PFSK-1 (cell line): ENCODE results near the gene GPR158.

Source experiments
- FOXP2 ChIP-seq: optimal IDR thresholded peaks from 2 replicates; pipeline ENCODE3; 2011; ENCODE audit warnings: borderline replicate concordance, control low read depth, inconsistent platforms; ENCODE audit not compliant: insufficient read depth; ENCODE audit errors: extremely low read length, extremely low read depth
- POLR2AphosphoS5 ChIP-seq: IDR thresholded peaks from 2 replicates; pipeline ENCODE4 v1.6.1; 2012; ENCODE audit warnings: low read depth, mild to moderate bottlenecking, control low read depth, low read length, moderate library complexity
- SIN3A ChIP-seq: IDR thresholded peaks from 2 replicates; pipeline ENCODE4 v1.6.1; 2012; ENCODE audit warnings: mild to moderate bottlenecking, low read length, moderate library complexity, borderline replicate concordance; ENCODE audit not compliant: insufficient read depth
- TAF1 ChIP-seq: IDR thresholded peaks from 2 replicates; pipeline ENCODE4 v1.6.1; 2012; ENCODE audit warnings: low read length, control low read depth, borderline replicate concordance; ENCODE audit not compliant: insufficient read depth
- TF ChIP-seq, protein P1 (sequence below), 2 experiments: IDR thresholded peaks; 2 replicates each; pipeline versions ENCODE4 v1.6.1 to v1.8.0; 2011 to 2012; ENCODE audit warnings: low read depth in 2 of 2, low read length in 2 of 2, control low read depth in 1 of 2, inconsistent platforms in 1 of 2, mild to moderate bottlenecking in 1 of 2, moderate library complexity in 1 of 2; ENCODE audit not compliant: insufficient read depth in 1 of 2

The GPR158 gene

DNA sequence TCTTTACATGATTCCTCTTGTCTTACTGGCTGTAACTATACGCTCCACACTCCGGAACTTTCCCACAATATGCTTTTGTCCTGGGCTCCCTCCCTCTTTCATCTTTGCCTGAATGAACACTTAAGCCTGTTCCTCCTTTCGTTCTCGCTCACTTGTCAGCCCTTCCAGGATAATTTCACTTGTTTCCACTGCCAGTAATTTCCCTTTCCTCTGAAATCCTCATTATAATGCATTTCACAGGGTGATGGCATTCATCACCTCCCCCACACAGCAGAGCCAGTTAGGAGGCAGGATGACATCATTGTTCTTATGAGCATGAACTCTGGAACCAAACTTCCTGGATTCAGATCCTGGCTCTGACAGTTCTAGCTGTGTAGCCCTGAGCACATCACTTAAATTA, 372.6 kb downstream of the GPR158 start:
- TF ChIP-seq SIN3A, result 0 out of 2 replicates have a peak, but pooled peaks have one; percentile 43
- TF ChIP-seq TAF1, result no peak
- TF ChIP-seq POLR2AphosphoS5, result no peak; the same call in 1 of the 2 replicates
- TF ChIP-seq, protein P1, sequence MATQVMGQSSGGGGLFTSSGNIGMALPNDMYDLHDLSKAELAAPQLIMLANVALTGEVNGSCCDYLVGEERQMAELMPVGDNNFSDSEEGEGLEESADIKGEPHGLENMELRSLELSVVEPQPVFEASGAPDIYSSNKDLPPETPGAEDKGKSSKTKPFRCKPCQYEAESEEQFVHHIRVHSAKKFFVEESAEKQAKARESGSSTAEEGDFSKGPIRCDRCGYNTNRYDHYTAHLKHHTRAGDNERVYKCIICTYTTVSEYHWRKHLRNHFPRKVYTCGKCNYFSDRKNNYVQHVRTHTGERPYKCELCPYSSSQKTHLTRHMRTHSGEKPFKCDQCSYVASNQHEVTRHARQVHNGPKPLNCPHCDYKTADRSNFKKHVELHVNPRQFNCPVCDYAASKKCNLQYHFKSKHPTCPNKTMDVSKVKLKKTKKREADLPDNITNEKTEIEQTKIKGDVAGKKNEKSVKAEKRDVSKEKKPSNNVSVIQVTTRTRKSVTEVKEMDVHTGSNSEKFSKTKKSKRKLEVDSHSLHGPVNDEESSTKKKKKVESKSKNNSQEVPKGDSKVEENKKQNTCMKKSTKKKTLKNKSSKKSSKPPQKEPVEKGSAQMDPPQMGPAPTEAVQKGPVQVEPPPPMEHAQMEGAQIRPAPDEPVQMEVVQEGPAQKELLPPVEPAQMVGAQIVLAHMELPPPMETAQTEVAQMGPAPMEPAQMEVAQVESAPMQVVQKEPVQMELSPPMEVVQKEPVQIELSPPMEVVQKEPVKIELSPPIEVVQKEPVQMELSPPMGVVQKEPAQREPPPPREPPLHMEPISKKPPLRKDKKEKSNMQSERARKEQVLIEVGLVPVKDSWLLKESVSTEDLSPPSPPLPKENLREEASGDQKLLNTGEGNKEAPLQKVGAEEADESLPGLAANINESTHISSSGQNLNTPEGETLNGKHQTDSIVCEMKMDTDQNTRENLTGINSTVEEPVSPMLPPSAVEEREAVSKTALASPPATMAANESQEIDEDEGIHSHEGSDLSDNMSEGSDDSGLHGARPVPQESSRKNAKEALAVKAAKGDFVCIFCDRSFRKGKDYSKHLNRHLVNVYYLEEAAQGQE (IDR thresholded peaks at IDR 0.05; ENCODE audit: insufficient read depth in 1 of 2, low read depth in 2 of 2, low read length in 2 of 2), result peak in 1 of 2 experiments; percentile 49; a peak in 1 of 4 replicates

DNA sequence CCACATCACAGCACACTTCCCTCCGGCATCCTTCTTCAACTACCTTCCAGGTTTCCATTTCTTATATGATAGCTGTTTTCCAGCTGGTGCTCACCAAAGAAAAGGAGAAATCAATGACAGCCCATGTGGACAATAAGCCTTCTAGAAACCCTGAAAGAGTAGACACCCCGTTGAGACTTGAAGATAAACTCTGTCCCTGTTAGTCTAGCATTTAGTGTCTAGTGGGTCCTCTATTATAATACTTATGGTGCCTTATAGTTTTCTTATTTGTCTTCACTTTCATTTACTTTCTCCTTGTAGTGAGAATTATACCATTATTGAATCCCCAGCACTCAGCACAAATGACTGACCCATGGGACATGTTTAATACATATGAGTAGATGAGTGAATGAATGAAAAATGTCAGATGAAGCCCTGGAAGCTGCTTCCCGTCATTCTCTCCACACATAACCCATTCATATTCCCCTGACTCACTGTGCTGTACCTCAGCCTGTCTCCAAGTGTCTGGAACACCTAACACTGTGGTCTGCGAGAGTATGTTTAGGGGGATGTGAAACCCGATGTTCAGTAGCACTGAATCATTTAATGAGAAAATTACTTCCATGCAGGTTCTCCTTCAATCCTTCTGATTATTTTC, 377.6 kb downstream of the GPR158 start:
- TF ChIP-seq SIN3A (no peak), POLR2AphosphoS5 (no peak), FOXP2 (no peak), TAF1 (no peak)
- TF ChIP-seq, protein P1 (IDR thresholded peaks at IDR 0.05; ENCODE audit: insufficient read depth in 1 of 2, low read depth in 2 of 2, low read length in 2 of 2), result no peak

DNA sequence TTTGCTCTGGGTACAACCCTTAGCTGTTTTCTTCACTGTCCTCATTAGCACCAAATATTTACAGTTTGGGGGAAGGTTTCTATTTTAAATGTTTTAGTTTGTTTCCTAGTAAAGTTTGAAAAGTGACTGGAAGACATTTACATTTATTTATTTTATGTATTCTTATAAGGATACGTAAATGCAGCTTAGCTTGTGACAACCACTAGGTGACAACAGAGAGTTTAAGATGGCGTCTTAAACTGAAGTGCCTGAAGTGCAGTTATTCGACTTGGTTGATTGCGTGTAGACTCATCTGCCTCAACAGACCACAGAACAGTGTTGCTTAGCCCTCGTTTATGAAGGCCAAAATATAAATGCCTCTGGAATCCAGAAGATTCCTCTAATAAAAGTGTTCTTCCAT, 381.1 kb downstream of the GPR158 start:
- TF ChIP-seq, protein P1 (IDR thresholded peaks at IDR 0.05; ENCODE audit: insufficient read depth in 1 of 2, low read depth in 2 of 2, low read length in 2 of 2), result no peak
- TF ChIP-seq SIN3A (no peak), FOXP2 (no peak), TAF1 (no peak), POLR2AphosphoS5 (no peak)

DNA sequence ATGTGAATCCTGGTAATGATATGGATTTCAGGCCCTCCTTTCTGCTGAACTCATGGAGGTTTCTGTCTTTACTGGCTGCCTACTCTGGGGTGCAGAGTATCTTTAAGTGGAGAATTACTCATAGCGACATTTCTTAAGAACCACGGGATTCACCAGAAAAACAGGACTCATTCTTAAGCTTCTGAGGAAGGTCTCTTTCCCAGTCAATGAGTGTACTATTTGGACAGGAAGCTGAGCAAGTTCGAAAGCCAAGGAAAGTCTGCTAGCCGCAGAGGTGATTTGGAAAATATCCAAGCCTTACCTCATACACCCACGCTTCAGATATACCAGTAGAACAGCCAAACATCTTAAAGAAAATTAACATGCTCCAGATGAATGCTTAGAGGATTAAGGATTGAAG, 381.7 kb downstream of the GPR158 start:
- TF ChIP-seq POLR2AphosphoS5 (peak; percentile 24; the same call in 1 of the 2 replicates), TAF1 (no peak), SIN3A (no peak)
- TF ChIP-seq, protein P1 (IDR thresholded peaks at IDR 0.05; ENCODE audit: insufficient read depth in 1 of 2, low read depth in 2 of 2, low read length in 2 of 2), result no peak

DNA sequence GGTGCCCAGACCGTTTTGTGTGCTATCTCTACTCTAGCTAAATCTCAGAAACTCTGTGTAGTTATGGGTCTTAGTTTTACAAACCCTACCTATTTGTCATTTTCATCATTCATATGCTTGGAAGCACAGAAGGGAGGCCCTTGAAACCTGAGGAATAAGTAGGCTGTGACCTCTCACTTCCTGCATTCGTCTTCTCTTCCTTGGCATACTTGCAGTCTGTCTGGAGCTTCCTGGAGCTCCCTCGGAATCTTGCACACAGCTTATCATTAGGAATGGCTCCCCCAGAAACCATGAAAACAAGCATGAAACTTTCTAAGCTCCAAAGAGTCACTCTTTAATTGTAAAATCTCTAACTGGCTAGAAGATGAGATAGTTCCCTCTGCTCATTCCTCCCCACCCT, 382.3 kb downstream of the GPR158 start:
- TF ChIP-seq SIN3A (no peak), TAF1 (no peak), FOXP2 (no peak), POLR2AphosphoS5 (no peak)
- TF ChIP-seq, protein P1 (IDR thresholded peaks at IDR 0.05; ENCODE audit: insufficient read depth in 1 of 2, low read depth in 2 of 2, low read length in 2 of 2), result no peak
